HG03159 (cell line): ENCODE data around the gene CPXM2.

ENCODE experiments used
- ATAC-seq: cut with Tn5 transposase; IDR thresholded peaks from one replicate; pipeline ENCODE4 v1.9.1; 2021; ENCODE audit warnings: mild to moderate bottlenecking, moderate library complexity; ENCODE audit not compliant: unreplicated experiment

The CPXM2 gene

DNA sequence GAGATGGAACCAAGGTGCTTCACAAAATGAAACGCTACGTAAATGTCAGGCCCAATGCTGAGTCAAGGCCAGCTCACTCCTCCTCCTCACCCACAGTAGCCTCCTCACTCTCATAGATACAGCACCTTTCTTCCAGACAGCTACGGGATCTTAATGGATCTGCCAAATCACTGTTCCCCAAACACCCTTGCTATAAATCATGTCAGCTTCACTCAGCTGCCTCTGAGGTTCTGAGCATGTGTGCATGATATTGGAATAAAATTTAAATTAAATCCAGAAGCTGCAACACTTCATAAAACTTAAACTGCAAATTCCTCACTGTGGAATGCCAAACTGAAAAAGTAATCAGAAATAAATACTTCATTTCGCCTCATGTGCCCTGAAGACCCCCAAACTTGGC, 14.7 kb upstream of the CPXM2 start:
- ATAC-seq: no peak

DNA sequence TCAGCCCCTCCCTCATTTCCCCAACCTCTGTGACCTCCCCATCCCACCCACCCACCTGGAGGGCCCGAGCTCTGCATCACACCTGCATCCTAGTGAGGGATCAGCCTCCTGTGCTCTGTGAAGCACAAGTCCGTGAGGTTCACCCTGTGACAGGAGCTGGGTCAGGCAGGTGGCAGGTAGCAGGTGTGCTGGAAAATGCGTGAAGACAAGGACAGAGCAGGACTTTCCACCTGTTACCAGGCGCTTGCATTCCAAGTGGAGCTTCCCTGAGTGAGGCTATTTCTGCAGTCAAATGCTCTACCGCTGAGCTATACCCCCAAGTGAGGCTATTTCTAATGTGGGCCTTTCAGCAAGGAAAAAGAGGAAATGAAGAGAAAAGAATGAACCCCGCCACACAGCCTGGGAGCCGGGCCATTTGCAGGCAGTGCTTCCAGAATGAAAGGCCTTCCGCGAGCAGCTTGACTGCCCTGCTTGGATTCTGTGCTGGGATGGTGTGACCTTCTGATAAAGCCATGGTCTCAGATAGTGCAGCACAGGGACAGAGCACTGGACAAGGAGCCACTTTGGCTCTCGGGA, 13.3 kb upstream of the CPXM2 start:
- no peak for ATAC-seq

DNA sequence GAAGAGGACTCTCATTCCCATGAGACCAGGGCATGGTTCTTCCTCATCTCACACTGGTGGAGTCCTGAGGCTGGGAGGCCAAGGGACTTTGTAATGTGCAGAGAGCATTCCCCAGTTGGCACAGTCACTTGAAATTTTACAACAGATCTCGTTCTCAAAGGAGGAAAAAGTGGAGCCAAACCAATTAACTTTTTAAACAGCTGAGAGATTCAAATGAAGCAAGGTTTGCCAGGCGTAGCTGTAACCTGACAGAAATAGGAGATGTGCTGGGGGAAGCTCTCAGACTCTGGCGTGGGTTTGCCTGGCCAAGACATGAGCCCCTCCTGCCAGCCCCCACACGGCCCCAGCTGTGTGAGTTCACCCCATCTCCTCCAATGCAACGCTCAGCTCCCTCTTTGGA, 12.0 kb upstream of the CPXM2 start:
- ATAC-seq: no peak

DNA sequence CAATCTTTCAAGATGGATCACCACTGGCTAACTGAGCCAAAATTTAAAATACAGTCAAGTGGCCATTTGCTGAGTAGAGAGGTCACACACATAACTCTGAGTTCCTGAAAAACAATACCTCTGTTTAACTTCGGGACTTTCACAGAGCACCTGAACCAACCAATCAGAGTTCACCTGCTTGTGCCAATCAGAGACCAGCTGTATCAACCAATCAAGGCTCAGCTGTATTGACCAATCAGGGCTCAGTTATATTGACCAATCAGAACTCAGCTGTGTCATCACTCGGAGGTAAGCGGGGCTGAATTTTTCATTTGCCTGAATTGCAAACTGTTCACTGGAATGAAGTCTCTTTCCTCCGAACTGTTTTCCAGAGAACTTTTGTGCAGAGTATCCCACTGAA, 10.0 kb upstream of the CPXM2 start:
- no peak for ATAC-seq

DNA sequence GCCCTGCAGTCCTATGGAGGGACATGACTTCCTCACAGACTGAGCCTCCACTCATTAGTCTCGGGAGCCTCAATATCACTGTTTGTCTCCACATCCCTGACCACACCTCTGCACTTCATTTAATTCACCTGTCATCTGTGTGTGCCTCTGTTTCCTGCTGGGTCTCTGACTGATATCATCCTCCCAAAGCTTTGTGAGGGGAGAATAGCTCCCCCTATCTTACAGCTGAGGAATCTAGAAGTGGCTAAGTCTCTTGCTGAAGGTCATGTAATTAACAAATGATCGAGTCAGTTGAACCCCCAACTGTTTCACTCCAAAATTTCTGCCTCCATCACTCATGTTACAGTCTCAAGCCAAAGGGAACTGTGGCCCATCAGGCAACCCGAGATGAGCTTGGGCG, 5.5 kb upstream of the CPXM2 start:
- ATAC-seq: no peak

DNA sequence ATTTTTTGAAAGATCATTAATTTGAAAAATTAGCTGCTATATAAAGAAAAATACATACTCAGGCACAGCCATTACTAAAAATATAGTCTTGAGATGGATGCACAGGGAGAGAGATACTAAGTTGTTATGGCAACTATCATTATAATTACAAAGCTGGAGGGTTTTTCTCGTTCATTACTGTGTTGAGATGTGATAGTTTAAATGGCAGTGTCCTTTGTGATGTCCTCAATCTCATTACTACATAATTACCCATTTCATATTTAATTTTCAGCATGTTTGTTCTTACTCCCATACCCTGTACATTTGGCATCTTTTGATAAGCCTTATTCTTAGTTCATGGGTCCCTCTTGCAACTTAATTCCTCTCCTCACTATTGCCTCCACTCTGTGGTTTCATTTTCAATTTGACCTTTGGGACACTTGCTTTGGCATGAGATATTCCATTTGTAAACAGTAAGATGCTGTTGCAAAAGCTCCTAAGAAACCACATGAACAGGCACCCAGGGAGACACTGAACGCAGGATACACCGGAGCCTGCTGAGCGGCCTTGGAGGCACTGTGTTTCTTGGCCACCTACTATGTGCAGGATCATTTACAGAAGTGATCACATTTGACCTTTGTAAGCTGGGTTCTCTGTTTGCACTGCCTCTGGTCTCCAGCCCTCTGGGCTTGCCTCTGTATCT, 4.8 kb upstream of the CPXM2 start:
- ATAC-seq: no peak

DNA sequence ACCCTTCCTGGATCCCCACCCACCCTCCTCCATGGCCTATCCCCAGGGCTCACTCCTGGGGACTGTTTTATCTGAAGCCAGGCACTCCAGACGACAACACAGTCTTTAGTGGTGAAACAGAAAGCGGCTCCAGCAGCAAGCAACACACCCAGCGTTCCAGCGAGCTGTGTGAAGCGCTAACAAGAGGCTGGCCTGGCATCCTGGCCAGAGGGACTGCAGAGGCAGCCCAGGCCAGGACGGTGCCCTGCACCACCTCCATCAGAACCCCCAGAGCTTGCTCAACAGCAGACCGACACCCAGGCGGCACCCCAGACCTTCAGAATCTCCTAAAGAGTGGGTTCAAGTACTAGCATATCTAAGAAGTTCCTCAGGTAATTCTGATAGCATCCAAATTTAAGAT, 2.0 kb upstream of the CPXM2 start:
- ATAC-seq: no peak

DNA sequence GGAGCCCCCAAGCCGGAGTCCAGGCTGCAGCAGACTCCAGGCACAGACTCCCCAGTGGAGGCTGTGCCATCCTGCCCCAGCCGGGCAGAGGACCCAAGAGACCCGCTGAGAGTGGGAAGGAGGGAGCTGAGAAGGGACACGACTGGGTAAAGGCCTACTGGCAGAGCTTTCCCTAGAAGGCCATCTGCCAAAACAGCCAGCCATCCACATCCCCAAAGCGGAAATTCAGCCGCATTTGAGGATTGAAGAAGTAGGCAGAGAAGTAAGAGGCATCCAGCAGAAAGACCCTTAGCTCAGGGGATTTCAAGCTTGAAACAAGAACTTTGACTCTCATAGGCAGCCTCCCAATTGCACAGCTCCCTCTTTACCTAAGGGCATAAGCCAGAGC, 857 bp downstream of the CPXM2 start:
- ATAC-seq: no peak

DNA sequence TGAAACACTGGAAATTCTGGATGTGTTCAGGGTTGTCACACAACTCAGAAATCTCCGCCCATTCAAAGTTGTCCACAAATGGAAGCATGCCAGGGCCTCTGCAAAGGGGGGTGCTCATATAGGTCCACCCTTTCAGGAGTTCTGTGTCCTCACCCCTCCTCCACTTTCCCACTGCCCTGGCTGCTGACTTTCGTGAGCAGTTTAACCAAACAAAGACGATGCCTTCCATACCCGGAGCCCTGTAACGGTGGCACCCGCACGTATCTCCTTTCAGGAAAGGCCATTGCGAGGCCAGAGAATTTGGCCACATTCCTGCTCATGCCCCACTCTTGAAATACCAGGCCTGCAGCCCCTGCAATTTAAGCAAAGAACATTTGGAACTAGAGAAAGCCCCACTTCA, 1.4 kb downstream of the CPXM2 start:
- ATAC-seq: no peak

DNA sequence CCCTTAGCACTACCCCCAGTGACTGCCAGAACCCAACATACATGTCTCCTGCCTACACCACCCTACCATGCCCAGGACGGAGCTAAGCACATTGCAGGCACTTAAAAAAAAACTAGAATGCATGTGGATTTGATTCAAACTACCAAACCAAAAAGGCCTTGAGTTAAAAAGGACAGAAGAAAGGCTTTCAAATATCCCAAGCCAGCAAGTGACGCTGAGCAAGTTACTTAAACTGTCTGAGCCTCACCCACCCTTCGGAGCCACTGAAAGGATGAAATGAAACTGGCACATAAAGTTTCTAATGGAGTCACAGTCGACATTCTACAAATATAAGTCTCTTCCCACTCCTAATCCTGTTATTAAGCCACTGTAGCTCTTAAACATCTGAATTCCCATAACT, 1.8 kb downstream of the CPXM2 start:
- ATAC-seq: no peak

DNA sequence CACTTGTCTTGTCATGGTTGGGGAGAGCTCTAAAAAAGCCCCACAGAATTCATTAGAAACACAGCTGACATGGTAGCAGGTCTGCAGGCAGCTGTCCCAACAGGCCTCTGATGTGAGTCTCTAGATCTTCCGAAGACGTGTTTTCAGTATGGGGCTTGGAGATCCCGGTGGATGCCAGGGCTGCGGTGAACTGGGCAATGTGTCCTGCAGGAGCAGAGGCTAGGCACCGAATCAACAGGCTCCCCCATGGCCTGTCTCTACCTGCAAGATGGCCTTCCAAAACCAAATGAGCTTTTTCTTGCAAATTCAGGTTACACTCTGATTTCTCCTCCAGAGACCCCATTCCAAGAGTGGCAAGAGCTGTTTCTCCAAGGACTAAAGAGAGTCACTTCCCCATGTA, 2.9 kb downstream of the CPXM2 start:
- no peak for ATAC-seq

DNA sequence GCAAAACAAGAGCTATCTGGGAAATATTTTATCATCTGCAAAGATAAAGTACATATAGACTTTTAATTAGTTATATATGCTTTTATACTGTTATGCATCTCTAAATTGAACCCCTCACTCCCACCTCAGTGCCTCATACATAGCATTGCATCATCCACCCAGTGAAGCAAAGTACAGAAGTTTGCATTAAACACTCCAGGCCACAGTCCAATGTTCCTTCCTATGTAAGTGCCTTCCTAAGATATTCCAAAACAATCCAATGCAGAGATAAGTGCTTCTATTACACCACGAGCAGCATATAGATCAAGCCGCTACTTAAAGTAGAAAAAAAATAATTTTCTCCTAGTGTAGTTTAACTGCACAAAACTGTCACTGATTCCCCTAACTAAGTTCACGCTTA, 3.4 kb downstream of the CPXM2 start:
- ATAC-seq: no peak

DNA sequence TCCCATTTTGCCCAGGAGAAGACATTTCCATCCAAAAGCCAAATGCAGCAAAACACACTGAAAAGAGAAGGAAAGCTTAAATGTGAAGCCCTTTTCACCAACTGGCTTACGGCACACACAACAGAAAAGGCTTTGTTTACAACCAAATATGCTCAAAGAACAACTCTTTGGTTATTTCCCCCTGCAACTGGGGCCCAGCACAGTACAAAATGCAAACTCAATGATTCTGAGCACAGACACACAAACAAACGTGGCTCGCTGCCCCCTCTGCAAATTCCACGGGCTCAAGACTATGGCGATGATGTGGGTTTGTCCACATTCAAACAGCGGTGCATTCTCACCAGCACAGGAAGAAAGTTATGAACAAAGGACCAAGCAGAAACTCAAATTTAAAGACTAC, 5.3 kb downstream of the CPXM2 start:
- ATAC-seq: no peak

DNA sequence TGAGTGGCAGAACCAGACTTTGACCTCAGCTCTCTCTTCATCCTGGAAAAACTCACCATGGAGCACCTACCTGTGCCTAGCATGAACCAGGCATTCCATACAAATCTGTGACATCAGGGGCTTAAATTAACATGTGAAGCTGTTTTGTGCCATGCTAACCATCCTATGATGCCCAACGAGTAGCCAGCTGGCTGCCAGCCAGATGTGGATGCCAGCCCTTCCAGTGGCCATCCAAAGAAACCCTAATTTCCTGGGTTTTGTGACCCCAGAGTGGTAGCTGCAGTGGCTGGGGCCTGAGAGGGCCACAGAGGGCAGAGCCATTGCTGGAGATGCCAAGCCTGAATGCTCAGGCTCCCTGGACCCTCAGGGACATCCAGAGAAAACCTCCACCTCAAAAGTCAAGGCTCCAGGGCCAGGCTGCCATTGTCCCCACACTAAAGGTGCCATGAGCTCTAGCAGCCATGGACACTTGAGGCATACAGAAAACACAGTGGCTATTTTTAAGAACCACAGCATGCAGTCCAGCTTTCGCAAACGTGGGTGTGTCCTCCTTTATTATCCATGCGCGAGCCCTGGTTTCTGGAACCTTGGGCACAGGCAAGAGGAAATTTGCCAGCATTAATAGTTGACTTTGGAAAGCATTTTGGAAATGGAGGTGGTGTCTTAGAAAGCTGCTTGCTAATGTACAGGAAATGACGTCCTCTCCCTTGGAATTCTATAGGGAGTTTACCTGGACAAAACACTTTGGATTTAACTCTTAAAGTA, 6.0 kb downstream of the CPXM2 start:
- no peak for ATAC-seq

DNA sequence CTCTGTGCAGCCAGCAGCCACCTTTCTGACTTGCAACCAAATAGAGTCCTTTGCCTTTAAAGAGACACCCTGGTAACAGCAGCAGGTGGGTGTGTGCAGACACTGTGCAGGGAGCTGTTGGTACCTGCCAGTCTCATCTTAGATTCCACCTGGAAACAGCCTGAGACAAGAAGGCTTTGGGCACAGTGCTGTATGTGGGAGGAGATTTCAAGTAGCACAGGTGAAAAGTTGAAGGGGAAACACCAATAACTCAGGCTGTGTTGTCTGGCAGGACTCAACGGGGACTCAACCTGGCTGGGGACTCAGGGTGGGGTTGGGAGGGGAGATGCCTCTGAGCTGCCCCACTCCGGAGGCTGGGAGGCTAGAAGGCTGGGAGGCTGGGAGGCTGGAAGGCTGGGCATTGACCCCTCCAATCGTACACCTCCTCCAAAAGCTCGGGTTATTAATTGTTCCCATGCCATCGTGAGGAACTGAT, 6.7 kb downstream of the CPXM2 start:
- ATAC-seq: no peak

DNA sequence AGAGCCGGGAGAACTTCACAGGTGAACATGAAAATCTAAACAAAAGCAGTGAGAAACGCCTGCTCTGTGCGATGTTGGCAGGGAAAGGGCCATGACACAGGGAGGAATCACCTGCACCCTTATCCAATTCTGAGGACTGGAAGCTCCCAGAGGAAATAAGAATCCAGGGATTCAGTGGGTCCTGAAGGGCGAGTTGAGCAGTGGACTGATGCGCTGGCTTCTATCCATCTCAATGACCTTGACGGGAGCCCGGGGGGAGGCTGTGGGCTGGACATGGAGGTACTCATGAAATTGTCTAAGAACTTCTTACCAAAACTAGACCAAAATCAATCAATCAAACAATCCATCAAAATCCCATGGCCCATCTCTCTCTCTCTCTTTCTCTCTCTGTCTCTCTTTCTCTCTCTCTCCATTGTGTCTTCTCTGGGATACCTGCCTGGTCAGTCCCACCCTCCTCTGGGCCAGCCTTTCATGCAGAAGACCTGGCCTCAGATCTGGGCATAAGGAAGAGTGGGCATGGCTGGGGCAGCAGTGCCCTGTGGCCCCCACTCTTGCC, 7.2 kb downstream of the CPXM2 start:
- no peak for ATAC-seq

DNA sequence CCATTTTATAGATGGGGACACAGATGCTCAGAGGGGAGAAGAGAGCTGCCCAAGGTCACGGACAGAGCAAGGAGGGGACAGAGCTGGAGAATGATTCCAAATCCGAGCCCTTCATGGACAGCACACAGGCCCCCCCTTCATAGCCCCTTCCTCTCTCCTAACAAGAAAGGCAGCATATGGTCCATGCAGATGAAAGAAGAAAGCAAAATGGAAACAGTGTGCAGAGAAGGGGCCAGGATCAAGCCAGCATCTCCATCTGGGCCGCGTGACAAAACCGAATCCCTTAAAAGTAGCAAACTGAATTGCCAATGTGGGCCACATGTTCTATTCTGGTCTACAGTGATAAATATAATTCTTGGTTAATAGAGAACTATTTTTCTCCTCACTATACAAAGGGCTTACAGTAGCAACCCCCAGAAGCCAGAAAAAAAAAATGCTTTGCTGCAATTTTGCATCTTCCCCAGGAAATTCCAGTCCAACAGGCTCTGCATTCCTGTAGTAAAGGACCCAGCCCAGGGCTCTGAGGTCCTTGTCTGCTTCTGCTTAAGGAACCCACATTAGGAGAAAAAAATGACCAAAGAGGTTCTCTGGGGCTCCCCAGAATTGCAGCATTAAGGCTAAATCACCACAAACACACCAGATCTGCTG, 7.8 kb downstream of the CPXM2 start:
- no peak for ATAC-seq

DNA sequence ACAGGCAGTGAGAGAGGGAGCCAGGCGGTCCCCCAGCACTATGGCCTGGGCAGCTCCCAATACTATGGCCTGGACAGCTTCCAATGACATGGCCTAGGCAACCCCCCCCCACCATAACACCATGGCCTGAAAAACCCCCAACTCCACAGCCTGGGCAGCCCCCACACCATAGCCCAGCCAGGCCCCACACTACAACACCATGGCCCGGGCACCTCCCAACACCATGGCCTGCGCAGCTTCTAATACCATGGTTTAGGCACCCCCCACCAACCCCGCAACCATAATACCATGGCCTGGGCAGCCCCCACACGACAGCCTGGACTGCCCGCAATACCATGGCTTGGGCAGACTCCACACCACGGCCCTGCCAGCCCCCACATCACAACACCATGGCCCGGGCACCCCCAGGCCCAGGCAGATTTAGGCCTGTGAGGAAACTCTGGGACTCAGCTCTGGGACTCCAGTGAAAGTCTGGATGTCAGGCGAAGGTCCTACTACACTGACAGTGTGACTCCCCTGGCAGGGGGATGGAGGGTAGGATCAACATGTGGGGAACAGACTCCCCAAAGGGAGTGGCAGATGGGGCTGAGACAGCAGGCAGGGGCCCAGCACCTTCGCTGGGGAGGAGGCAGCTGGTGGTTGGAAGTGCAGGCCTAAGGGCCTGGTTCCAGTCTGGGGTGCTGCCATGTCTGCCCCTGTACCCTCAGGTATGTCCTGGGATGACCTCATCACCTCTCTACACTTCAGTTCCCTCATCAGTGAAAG, 8.7 kb downstream of the CPXM2 start:
- ATAC-seq: no peak

DNA sequence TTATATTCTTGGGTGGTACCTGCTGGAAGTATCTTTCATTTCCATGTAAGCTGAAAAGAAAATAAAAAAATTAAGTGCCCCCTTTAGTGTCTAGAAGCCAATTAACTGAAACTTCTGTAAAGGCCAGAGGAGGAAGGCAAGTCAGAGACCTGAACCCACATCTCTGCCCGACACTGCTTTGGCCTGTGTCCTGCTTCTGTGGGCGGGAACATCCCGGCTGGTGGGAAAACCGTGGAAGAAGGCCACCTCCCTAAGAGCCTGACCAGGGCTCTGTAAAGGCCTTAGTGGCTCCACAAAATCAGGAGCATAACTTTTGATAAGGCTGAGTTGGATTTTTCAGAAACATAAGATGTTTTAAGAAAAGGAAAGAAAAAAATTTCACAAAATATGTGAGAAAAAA, 9.4 kb downstream of the CPXM2 start:
- ATAC-seq: no peak

DNA sequence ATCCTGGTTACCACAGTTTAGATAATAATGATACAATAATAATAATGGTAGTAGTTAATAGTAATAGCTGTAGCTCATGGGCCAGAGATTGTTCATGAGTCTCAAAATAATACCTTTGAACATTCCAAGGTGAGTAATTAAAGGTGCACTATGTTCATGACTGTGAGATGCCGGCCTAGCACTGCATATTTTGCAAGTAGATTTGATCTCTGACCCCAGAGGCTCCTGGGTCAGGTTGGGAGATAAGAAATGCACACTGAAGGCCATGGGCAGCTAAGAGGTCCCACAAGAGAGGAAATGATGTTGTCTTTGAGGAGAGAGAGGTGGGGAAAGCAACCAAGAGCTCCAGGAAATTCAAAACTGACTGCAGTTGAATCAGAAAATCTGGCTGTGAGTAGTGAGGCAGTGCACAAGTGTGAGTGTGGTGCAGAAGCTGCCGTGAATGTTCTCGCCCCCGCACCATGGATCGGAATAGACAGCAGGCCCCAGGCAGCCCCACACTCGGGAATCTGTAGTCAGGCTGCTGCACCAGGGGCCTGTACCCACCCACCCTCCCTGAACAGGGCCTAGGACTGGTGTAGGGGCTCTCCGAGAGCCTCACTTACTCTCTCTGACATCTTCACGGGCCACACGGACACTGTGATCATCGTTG, 11.9 kb downstream of the CPXM2 start:
- ATAC-seq: no peak
